ENCODE measurements around the gene EHD4. TPM values are rescaled to one million over a fixed set of nuclear protein-coding genes. Genes with fewer than 3 reads are reported as not detected.

The EHD4 gene
- polyA plus RNA-seq, 1 of the 3 experiments (the other 2 are of a cell fraction), result 17.5 TPM

GRCh38 chr15:42009474-42009873 is 37.1 kb upstream of the EHD4 start (continued):
- TF ChIP-seq CTCF (IDR thresholded peaks at IDR 0.05) (no peak), MXI1 (IDR thresholded peaks at IDR 0.05; ENCODE audit: low read depth, low read length) (no peak), FOSL2 (IDR thresholded peaks at IDR 0.05; ENCODE audit: borderline replicate concordance, low read depth) (no peak), TCF12 (IDR thresholded peaks at IDR 0.05) (no peak), TEAD4 (IDR thresholded peaks at IDR 0.05; ENCODE audit: borderline replicate concordance, insufficient read depth) (no peak), NRF1 (IDR thresholded peaks at IDR 0.05; ENCODE audit: low read depth, low read length) (no peak), CHD2 (IDR thresholded peaks at IDR 0.05; ENCODE audit: low read length, partially characterized antibody) (no peak), MAX (IDR thresholded peaks at IDR 0.05; ENCODE audit: low read depth) (no peak), MEF2A (IDR thresholded peaks at IDR 0.05; ENCODE audit: borderline replicate concordance, low read depth) (no peak), JUND (IDR thresholded peaks at IDR 0.05) (no peak), GABPA (IDR thresholded peaks at IDR 0.05; ENCODE audit: low read depth) (no peak)

- TF ChIP-seq SIN3A (IDR thresholded peaks at IDR 0.05; ENCODE audit: borderline replicate concordance, low read depth, low read length) (no peak), GABPA (IDR thresholded peaks at IDR 0.05; ENCODE audit: low read depth) (no peak), FOXM1 (IDR thresholded peaks at IDR 0.05; ENCODE audit: low read depth) (no peak), RXRA (IDR thresholded peaks at IDR 0.05; ENCODE audit: borderline replicate concordance, low read depth) (no peak), USF2 (IDR thresholded peaks at IDR 0.05; ENCODE audit: borderline replicate concordance, low read depth, low read length) (no peak), MAX (IDR thresholded peaks at IDR 0.05; ENCODE audit: low read depth) (no peak), ELF1 (IDR thresholded peaks at IDR 0.05) (no peak), NFIC (IDR thresholded peaks at IDR 0.05; ENCODE audit: borderline replicate concordance) (no peak), CHD2 (IDR thresholded peaks at IDR 0.05; ENCODE audit: low read length, partially characterized antibody) (no peak), RFX5 (IDR thresholded peaks at IDR 0.05; ENCODE audit: low read length) (no peak), TCF12 (IDR thresholded peaks at IDR 0.05) (no peak), POLR2AphosphoS5 (IDR thresholded peaks at IDR 0.05; ENCODE audit: low read depth, low read length) (no peak), NRF1 (IDR thresholded peaks at IDR 0.05; ENCODE audit: low read depth, low read length) (no peak), EZH2phosphoT487 (IDR thresholded peaks at IDR 0.05; ENCODE audit: borderline replicate concordance, low read depth) (no peak), FOXJ3 (CRISPR knock-in tag; IDR thresholded peaks at IDR 0.05) (no peak), GATA2 (CRISPR knock-in tag; IDR thresholded peaks at IDR 0.05) (no peak)
- Histone ChIP-seq H3K4me1 (ENCODE audit: control insufficient read depth in 1 of 2, insufficient read depth in 2 of 2, low read depth in 1 of 2, low read length in 1 of 2) (no peaks in the 10 kb centered on the region), H3K36me3 (replicated peaks in 1 of 2; ENCODE audit: control insufficient read depth in 1 of 2, insufficient read depth in 2 of 2, low read length in 1 of 2) (no peaks in the 10 kb centered on the region), H3K27ac (ENCODE audit: low read depth in 2 of 2, low read length in 1 of 2) (no peak overlapping the region), H3K79me2 (ENCODE audit: insufficient read depth) (no peaks in the 10 kb centered on the region), H3K9me3 (no peaks in the 10 kb centered on the region), H3K27me3 (ENCODE audit: insufficient read depth) (no peaks in the 10 kb centered on the region; the same call in 1 of the 2 replicates), H2AFZ (ENCODE audit: low read depth) (no peak overlapping the region), H4K20me1 (ENCODE audit: insufficient read depth) (no peaks in the 10 kb centered on the region), H3F3A (replicated peaks; ENCODE audit: insufficient read depth) (no peaks in the 10 kb centered on the region), H3K4me3 (ENCODE audit: low read depth in 2 of 2, low read length in 1 of 2) (no peak overlapping the region), H3K4me2 (no peak overlapping the region), H3K9me2 (no peaks in the 10 kb centered on the region), H3K9ac (no peak overlapping the region)
- CTCF ChIA-PET, result interaction anchor here (4.8 kb wide), 1 partner anchor 19 kb away, joined by 21 read pairs; no protein-coding TSS in a partner anchor
- DNase-seq, result no peak
- POLR2A ChIA-PET, result no interaction called here
Observed at GRCh38 chr15:42009022-42009421, 36.7 kb upstream of the EHD4 start.

Data from SK-N-SH (cell line).